CD4-positive, alpha-beta T cell (primary cell): ENCODE data around the gene ACTN1. TPM values are rescaled to one million over a fixed set of nuclear protein-coding genes. Genes with fewer than 3 reads are reported as not detected.

Source experiments
- ATAC-seq: fragments of 200-7000 bp; cut with Tn5 transposase; one replicate; pipeline ENCODE4 v1.10.0; 2022; ENCODE audit warnings: mild to moderate bottlenecking; ENCODE audit not compliant: poor library complexity
- CTCF ChIA-PET: fragments of 350-600 bp; sonication (Branson Sonifier 250); formaldehyde crosslinking; loops from one replicate; lab custom pipeline; 2021; ENCODE audit warnings: antibody characterized with exemption, inconsistent platforms; lab: Charles Lee
- POLR2A ChIA-PET: fragments of 350-600 bp; sonication (Branson Sonifier 250); formaldehyde crosslinking; loops from one replicate; lab custom pipeline; 2021; ENCODE audit warnings: antibody characterized with exemption, inconsistent platforms; lab: Charles Lee
- DNase-seq, 14 experiments: peaks; one replicate each; pipeline ENCODE4 v3.0.0-alpha.2; 2013 to 2020; ENCODE audit warnings: mixed read lengths in 2 of 14
- H3K27ac ChIP-seq, 2 donors: one replicate each; pipeline versions ENCODE4 v1.5.1 to v1.7.0; 2013; ENCODE audit warnings: low read length in 2 of 2, low read depth in 1 of 2, mild to moderate bottlenecking in 1 of 2
- H3K27me3 ChIP-seq, 2 experiments: 1 replicate in 1 of 2; 2 replicates in 1 of 2; pipeline versions ENCODE4 v1.6.1 to v1.7.0; 2013; ENCODE audit warnings: low read length in 2 of 2, control low read depth in 1 of 2, mild to moderate bottlenecking in 1 of 2, moderate library complexity in 1 of 2; ENCODE audit not compliant: insufficient read depth in 2 of 2, control insufficient read depth in 1 of 2
- H3K36me3 ChIP-seq: one replicate; pipeline ENCODE4 v1.6.1; 2013; ENCODE audit warnings: low read length, control low read depth; ENCODE audit not compliant: insufficient read depth
- H3K4me1 ChIP-seq: one replicate; pipeline ENCODE4 v1.6.1; 2013; ENCODE audit warnings: low read length, control low read depth; ENCODE audit not compliant: insufficient read depth
- H3K4me3 ChIP-seq: one replicate; pipeline ENCODE4 v1.5.1; 2013; ENCODE audit warnings: mild to moderate bottlenecking, low read length, moderate library complexity
- H3K9me3 ChIP-seq, 2 experiments: 1 replicate in 1 of 2; 2 replicates in 1 of 2; pipeline versions ENCODE4 v1.6.1 to v1.7.0; 2013; ENCODE audit warnings: low read length in 2 of 2, mild to moderate bottlenecking in 2 of 2, control low read depth in 1 of 2, moderate library complexity in 1 of 2; ENCODE audit not compliant: control insufficient read depth in 1 of 2, insufficient read depth in 1 of 2
- H3K27ac Mint-ChIP-seq: one replicate; pipeline ENCODE4 v1.8.0; 2020; ENCODE audit warnings: mixed read lengths
- H3K27me3 Mint-ChIP-seq: one replicate; pipeline ENCODE4 v1.8.0; 2021; ENCODE audit warnings: mixed read lengths
- H3K36me3 Mint-ChIP-seq: one replicate; pipeline ENCODE4 v1.8.0; 2021; ENCODE audit warnings: low read depth, mixed read lengths
- H3K4me1 Mint-ChIP-seq: one replicate; pipeline ENCODE4 v1.8.0; 2021; ENCODE audit warnings: low read depth, mixed read lengths
- H3K4me3 Mint-ChIP-seq: one replicate; pipeline ENCODE4 v1.8.0; 2020; ENCODE audit warnings: mild to moderate bottlenecking, mixed read lengths
- H3K9me3 Mint-ChIP-seq: one replicate; pipeline ENCODE4 v1.8.0; 2020; ENCODE audit warnings: mixed read lengths
- CTCF ChIP-seq: fragments of 200-600 bp; IDR thresholded peaks from one replicate; pipeline ENCODE4 v1.8.0; 2022; ENCODE audit warnings: antibody characterized with exemption, mild to moderate bottlenecking
- intact Hi-C, 2 experiments: fragments of 100-400 bp; cut with DNase I in 1 of 2; cut with micrococcal nuclease in 1 of 2; formaldehyde crosslinking; loops; one replicate each; pipeline versions ENCODE4 v1.15.1 to v1.9.0; 2023 to 2025; cut with DNase I, micrococcal nuclease
- total RNA-seq, 174 experiments: library from RNA in 2 of 174; stranded (reverse) in 2 of 174; gene quantifications; one replicate each; pipeline ENCODE4 v1.2.3 and lab custom pipeline; 2021 to 2026

The ACTN1 gene
- total RNA-seq, 2 experiments from 2014 or later, result 128 to 143 TPM

- no peaks in the 10 kb centered on the region for H3K4me1 Mint-ChIP-seq
- TF ChIP-seq CTCF, result no peak
- H3K36me3 ChIP-seq, result peaks cover 58% of the 10 kb centered on the region
- no peak overlapping the region for H3K4me3 ChIP-seq
- no peaks in the 10 kb centered on the region for H3K9me3 Mint-ChIP-seq
- intact Hi-C loops, result no loop called here
- ATAC-seq (no peak), DNase-seq (no peak)
- H3K27ac ChIP-seq, result no peak overlapping the region
- no peaks in the 10 kb centered on the region for H3K4me1 ChIP-seq
- ChIA-PET CTCF (no interaction called here), POLR2A (no interaction called here)
- no peaks in the 10 kb centered on the region for H3K9me3 ChIP-seq
- H3K27me3 Mint-ChIP-seq, result no peaks in the 10 kb centered on the region
- peaks cover 95% of the 10 kb centered on the region for H3K36me3 Mint-ChIP-seq
- no peaks in the 10 kb centered on the region for H3K27me3 ChIP-seq
- H3K4me3 Mint-ChIP-seq, result no peak overlapping the region
- no peak overlapping the region for H3K27ac Mint-ChIP-seq
Observed at GRCh38 chr14:68891851-68892660, 87.0 kb downstream of the ACTN1 start.

GRCh38 chr14:68890173-68890931 is 88.8 kb downstream of the ACTN1 start:
- H3K4me1 ChIP-seq, result no peaks in the 10 kb centered on the region
- no peak for DNase-seq
- intact Hi-C loops, result no loop called here
- Mint-ChIP-seq H3K27me3 (no peaks in the 10 kb centered on the region), H3K36me3 (peaks cover 95% of the 10 kb centered on the region), H3K27ac (no peak overlapping the region), H3K4me1 (no peaks in the 10 kb centered on the region), H3K9me3 (no peaks in the 10 kb centered on the region), H3K4me3 (no peak overlapping the region)
- no peaks in the 10 kb centered on the region for H3K9me3 ChIP-seq
- ChIA-PET POLR2A (no interaction called here), CTCF (no interaction called here)
- ATAC-seq, result no peak
- H3K27ac ChIP-seq, result no peak overlapping the region
- no peak overlapping the region for H3K4me3 ChIP-seq
- H3K27me3 ChIP-seq, result no peaks in the 10 kb centered on the region
- no peak for TF ChIP-seq CTCF
- peaks cover 67% of the 10 kb centered on the region for H3K36me3 ChIP-seq

- Mint-ChIP-seq H3K27ac (no peak overlapping the region), H3K27me3 (no peaks in the 10 kb centered on the region), H3K36me3 (peaks cover 94% of the 10 kb centered on the region), H3K4me1 (no peaks in the 10 kb centered on the region), H3K4me3 (no peak overlapping the region), H3K9me3 (no peaks in the 10 kb centered on the region)
- Histone ChIP-seq H3K36me3 (peaks cover 76% of the 10 kb centered on the region), H3K27ac (no peak overlapping the region), H3K4me3 (no peak overlapping the region), H3K9me3 (no peaks in the 10 kb centered on the region), H3K27me3 (no peaks in the 10 kb centered on the region), H3K4me1 (no peaks in the 10 kb centered on the region)
- ChIA-PET CTCF (no interaction called here), POLR2A (no interaction called here)
- TF ChIP-seq CTCF, result no peak
- DNase-seq (no peak), ATAC-seq (no peak)
- intact Hi-C loops, result no loop called here
Observed at GRCh38 chr14:68888883-68889282, 90.2 kb downstream of the ACTN1 start.
